SK-N-SH (cell line): ENCODE data around the gene SEPTIN10.

Source experiments
- CHD2 ChIP-seq: fragments of 150-350 bp; IDR thresholded peaks from 2 replicates; pipeline ENCODE4 v1.6.1; 2018; ENCODE audit warnings: low read length; ENCODE audit not compliant: partially characterized antibody
- CTCF ChIP-seq: fragments of 200-600 bp; sonication (generic); IDR thresholded peaks from 2 replicates; pipeline ENCODE4 v1.6.1; 2017; ENCODE audit warnings: antibody characterized with exemption, mild to moderate bottlenecking, moderate library complexity
- RFX5 ChIP-seq: IDR thresholded peaks from 2 replicates; pipeline ENCODE4 v1.6.1; 2012; ENCODE audit warnings: mild to moderate bottlenecking, improper control_type of control experiment, low read length
- SIN3A ChIP-seq: IDR thresholded peaks from 2 replicates; pipeline ENCODE4 v1.6.1; 2012; ENCODE audit warnings: low read depth, mild to moderate bottlenecking, low read length, moderate library complexity, borderline replicate concordance
- USF2 ChIP-seq: fragments of 150-350 bp; IDR thresholded peaks from 2 replicates; pipeline ENCODE4 v1.6.1; 2017; ENCODE audit warnings: antibody characterized with exemption, low read length, low read depth, borderline replicate concordance

DNA sequence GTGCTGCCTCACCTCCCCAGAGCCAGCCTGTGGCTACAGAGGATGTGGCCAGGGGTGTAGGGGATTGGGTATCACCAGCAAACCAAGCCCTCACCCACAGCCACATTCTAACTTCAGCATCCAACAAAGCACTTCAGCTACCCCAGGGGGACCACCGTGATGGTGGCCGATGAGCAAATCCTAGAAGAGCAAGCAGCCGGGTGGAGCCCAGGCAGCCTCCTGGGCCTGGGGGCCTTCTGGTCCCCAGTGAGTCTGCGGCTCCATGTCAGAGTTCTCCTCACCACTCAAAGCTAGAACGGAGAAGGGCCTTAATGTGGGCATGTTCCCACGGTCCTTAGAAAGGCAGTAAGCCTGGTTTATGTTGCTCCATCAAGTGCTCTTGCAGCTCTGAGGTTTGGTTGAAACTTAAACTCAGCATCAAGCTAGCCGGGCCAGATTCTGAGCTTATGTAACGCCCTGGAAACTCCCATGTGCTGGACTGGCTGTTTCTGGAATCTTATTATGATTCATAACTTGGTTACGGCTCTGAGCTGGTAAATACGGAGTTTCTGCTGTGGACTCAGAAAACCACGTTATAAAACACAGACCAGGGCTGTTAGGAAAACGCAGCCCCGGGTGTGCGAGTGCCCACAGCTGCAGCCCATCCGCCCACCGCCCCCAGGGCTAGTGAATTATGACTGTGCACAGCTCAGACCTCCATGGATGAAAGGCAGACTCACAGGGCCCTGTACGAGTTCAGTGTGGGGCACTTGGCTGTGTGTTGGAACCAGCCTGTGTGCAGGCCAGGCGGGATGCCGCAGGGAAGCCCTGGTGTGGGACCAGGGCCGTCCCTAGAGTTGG is 99.8 kb downstream of the SEPTIN10 start:
- TF ChIP-seq CTCF (no peak), RFX5 (no peak), CHD2 (no peak), SIN3A (no peak), USF2 (no peak)
